HG03469 (cell line): Measurements from ENCODE around the gene UPF2.

Experiments used
- ATAC-seq: cut with Tn5 transposase; IDR thresholded peaks from one replicate; pipeline ENCODE4 v1.9.1; 2021; ENCODE audit warnings: mild to moderate bottlenecking, moderate library complexity, moderate number of reproducible peaks; ENCODE audit not compliant: unreplicated experiment

UPF2 gene

DNA sequence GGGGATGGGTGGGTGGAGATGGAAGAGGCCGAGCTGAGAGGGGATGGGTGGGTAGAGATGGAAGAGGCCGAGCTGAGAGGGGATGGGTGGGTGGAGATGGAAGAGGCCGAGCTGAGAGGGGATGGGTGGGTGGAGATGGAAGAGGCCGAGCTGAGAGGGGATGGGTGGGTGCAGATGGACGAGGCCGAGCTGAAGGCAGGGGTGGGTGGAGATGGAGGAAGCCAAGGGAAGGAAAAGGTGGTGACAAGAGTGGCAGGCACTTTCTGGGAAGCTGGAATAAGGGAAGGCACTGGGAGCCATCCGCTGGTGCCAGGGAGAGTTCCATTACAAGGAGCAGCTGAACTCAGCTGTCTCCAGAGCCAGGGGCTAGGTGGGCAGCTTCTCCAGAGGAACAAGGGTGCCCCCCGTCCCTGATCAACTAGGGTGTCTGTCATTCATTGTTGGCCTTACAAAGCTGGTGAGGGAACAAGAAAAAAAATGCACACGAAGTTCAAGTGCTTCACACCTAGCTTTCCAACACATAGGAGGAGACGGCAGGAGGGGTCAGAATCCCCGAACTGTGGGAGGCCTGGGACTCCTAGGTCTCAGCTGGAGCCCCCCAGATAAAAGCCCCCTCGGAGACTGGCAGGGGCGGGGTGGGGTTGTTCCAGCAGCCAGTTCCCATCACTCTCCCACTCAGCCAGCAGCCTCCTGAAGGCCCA is 157.0 kb downstream of the UPF2 start:
- no peak for ATAC-seq

DNA sequence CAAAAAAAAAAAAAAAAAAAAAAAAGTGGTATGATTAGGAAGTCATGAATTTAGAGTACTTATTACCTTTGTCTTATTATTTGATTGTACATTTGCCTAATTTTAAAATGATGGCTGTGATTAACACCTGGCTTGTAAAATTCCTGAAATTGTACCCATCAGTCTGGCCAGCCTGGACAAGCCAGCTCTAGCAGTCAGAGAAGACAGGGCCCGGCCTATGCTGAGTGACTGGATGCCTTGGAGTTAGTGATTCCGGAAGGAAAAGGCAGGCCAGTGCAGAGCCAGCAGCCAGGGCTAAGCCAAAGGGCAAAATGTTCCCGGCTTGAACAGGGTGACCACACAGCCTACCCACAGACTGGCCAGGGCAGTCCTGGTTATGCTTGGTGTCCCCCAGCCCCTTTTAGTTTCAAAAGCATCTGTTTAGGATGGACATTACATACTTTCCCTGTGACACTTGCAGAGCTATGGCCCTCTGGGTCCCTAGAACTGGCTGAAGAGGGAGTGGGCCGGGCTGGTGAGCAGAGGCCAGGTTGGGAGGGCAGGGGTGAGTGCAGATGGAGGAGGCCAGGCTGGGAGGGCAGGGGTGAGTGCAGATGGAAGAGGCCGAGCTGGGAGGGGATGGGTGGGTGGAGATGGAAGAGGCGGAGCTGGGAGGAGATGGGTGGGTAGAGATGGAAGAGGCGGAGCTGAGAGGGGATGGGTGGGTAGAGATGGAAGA is 157.7 kb downstream of the UPF2 start:
- no peak for ATAC-seq

DNA sequence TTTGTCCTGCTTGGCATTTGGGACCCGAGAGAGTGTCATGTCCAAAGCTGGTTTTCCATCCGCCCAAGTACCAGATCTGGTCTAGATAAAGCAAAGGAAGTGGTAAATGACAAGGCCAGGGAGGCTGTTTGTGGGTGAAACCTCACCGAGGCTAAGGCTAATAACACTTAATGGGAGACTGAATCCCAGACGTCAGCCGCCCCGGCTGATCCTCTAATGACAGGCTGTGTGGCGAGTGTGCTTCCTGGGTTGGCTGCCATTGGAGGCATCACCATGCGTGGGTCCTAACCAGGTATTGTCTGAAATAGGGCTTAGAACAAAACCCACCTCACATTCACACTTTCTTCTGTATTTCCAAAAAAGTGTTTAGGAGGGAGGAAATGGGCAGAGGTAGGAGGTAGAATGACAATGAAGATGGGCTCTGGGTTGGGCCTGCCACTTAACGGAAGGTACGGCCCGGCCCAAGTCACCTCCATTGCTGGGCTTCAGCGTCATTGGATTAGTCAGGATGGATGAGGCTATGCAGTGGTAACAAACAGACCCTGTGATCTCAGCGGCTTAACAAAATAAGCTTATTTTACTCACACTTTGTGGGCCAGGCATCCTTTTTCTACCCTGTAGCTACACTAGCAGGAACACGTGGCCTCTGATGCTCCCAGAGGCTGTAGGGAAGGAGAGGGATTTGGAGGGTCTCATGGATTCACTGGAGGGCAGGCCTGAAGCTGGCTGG is 159.8 kb downstream of the UPF2 start:
- no peak for ATAC-seq

DNA sequence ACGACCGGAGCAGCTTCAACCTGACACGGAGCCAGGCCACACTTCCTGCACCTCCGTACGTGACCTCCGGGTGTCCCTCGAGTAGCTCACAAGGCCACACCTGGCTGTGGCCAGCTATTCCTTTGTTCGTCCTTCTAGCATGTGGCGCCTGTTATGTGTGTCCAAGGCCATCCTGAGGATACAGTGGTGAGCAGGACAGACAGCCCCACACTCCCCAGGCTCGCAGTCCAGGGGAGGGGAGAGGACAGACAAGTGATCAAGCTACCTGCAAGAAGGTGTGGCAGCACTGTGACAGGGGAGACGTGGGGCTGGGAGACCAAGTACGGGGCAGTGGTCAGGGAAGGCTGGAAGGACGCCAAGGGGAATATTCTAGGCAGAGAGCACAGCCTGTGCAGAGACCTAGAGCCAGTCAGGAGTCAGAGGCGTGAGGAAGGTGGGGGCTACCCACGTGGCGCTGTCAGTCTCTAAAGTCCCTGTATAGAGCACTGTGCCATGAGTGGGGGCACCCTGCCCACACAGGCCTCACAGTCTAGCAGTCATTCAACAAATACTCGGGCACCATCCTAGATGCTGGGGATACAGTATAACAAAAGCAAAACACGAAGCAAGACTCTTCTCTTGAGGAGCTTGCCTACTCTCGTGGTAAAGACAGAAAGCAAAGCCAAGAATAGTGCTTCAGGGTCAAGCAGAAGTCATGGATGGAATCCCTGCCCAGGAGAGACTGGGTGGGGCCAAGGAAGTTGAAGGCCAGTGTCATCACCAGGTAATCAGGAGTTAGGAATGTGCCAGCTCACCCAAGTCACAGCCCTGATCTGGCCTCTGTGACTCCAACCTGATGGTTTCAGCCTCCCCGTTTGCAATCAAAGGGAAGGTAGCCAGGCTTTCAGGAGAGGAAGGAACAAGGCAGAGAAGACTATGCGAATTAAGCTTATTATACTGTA is 160.9 kb downstream of the UPF2 start:
- ATAC-seq, result no peak

DNA sequence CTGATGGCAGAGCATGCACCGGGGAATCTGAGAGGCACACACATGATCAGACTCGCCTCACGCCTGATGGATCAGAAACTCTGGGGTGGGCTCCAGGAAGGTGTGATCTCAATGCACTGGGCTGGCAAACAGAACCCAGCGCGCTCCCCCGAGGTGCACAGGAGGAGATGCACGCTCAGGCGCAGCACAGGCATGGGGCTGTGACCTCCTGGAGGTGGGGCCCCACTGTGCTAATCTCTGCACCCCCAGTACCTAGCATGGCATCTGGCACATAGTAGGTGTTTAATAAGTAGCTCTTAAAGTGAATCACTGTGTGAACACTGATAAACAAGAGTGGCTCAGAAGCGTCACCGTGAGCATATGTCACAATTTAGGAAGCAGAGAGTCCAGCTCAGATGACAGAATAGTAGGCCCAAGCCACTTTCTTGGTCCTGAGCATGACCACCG is 161.6 kb downstream of the UPF2 start:
- ATAC-seq, result no peak

DNA sequence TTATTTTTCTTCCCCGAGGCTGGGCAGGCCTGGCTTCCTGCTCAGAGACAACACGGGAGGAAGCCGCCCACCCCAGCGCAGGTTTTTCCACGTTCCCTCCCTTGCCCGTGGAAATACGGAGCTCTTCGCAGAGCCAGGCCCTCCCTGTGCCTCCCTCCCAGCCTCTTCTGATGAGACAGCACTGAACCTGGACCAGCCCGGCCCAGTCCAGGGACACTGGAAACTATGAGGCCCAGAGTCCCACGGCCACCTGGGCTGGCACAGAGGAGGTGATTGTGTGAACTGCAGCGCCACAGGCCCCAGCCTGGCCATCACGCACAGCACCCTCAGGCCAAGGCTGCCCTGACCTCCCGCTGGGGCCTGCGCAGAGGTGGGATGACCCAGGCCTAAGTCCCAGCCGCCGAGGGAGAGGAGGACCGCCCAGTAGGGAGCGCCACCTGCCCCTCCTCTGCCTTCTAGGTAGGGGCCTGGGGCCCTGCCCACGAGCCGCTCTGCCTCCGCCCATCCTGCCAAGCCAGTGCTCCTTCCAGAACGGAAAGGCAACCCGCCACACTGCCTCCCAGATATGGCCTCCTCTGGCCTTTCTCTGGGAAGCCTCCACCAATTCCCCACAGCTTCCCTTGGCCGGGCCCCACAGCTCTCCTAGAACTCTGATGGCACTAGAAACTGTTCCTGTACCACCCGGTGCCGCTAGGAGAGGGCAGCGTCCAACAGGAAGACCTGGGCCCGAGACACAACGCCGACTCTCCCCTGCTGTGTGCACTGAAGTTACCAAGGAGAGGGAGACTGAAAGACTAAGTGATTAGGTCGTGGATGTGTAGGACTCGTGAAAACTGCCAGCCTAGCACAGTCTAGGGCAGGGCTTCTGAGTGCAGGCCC is 162.2 kb downstream of the UPF2 start:
- no peak for ATAC-seq

DNA sequence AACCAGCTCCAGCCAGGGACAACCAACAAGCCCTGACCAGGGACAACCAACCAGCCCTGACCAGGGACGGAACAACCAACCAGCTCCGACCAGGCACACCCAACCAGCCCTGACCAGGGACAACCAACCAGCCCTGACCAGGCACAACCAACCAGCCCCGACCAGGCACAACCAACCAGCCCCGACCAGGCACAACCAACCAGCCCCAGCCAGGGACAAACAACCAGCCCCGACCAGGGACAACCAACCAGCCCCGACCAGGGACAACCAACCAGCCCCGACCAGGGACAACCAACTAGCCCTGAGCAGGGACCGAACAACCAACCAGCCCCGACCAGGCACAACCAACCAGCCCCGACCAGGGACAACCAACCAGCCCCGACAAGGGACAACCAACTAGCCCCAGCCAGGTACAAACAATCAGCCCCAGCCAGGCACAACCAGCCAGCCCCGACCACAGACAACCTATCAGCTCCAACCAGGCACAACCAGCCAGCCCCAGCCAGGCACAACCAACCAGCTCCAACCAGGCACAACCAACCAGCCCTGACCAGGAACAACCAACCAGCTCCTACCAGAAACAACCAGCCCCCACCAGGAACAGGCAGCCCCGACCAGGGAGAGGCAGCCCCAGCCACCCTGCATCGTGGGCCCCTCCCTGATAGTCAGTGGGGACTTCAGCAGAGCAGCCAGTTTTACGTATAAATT is 163.1 kb downstream of the UPF2 start:
- ATAC-seq, result no peak

DNA sequence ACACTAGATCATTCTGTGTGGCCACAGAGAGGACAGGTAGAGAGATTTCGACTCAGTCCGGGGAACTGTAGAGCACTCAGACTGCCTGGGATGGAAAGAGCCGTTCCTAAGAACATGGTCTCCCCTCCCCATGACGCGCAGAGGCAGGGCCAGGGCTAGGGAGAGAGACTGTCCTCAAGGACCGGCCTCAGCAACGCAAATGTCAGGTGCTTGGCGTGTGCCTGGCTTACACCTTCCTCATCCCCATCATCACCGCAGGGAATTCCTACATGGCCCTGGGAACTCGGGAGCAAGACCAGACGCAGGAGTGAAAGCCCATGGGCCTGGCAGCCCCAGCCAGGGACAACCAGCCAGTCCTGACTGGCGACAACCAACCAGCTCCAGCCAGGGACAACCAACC is 163.8 kb downstream of the UPF2 start:
- ATAC-seq, result no peak

DNA sequence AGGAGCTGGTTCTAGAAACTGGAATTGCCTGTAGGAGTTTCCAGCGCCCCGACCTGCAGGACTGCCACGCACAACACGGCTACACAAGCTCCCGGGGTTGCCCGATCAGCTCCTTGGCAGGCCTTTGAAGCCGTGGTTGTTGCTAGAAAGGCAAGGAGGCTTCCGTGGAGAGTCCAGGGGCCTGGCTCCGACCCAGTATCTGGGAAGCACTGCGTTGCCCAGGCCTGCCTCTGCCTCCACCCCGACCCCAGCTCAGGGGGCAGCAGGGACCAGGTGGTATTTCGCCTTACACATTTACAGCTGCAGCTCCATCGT is 165.1 kb downstream of the UPF2 start:
- no peak for ATAC-seq

DNA sequence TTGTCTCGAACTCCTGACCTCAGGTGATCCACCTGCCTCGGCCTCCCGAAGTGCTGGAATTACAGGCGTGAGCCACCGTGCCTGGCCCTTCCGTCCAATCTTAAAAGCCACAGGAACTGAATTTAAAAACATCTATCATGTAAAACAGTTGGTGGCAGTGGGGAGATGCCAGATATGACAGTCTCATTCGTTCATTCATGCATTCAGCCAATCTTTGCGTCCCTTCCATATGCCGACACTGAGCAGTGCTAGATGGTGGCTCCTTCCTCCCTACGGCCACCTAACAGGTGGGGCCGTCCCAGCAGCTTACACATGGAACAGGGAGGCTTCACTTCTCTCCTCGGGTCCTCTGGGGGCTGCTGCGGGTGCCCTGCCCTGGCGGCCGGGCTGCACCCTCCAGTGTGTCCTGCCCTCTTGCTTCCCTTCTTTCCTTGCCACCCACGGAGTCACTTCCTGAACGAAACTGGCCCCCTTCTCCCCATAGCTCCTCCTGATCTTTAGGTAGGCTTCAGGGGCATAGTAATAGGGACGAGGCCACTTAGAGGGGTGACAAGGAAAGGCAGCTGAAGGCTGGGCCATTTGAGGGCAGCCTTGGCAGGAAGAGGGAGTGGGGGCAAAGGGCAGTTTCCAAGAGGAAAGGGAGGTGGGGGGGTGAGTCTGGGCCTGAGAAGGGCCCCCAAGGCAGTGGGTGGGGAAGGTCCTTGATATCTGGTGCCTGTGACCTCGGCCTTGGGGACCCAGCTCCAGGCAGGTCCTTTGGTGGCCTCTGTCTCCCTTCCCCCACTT is 165.6 kb downstream of the UPF2 start:
- no peak for ATAC-seq

DNA sequence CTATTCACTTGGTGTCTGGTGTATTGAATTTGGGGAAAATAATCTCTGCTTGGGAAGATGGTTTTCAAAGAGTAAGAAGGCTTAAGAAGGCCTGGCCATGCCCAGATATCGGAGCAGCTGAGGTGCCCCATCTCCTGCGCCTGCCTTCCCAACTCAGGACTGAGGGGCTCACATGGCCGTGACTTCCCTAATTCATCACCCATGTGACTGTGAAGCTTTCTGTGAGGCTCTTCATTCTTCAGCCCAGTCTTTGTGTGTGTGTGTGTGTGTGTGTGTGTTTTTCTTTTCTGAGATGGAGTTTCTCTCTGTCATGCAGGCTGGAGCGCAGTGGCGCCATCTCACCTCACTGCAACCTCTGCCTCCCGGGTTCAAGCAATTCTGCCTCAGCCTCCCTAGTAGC is 166.3 kb downstream of the UPF2 start:
- no peak for ATAC-seq

DNA sequence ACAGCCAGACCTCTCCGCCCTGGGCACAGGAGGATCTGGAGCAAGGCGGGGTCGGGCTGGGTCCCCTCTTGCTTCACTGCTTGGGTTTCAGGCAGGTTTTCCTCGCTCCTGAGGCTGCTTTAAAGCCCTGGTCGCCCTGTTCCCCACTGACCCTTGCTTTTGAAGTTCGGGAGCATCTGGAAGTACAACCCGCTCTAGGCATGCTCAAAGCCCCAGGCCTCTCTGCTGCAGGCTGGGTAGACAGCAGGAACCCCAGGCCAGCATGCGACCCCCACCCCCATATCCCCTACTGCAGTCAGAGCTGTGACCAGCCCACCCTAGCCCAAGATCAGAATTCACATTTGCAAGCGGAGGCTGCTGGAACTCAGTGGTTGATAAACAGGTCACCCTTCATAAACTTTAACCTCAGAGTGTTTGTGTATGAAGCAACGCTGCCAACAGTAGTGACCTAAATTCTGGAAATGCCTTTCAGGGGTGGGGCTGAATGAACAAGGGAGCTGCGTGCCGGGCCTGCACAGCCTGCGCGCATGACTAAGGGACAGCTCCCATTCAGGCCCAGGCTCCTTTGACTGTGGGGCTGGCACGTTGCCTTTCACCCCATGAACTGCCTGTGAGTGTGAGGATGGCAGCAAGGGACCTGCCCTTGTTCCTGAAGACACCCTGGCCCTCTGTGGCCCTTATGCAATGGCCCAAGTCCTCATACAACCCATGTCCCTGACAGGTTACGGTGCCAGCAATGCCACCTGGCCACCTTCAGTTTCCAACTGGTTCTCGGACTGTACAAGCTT is 166.9 kb downstream of the UPF2 start:
- ATAC-seq, result no peak

DNA sequence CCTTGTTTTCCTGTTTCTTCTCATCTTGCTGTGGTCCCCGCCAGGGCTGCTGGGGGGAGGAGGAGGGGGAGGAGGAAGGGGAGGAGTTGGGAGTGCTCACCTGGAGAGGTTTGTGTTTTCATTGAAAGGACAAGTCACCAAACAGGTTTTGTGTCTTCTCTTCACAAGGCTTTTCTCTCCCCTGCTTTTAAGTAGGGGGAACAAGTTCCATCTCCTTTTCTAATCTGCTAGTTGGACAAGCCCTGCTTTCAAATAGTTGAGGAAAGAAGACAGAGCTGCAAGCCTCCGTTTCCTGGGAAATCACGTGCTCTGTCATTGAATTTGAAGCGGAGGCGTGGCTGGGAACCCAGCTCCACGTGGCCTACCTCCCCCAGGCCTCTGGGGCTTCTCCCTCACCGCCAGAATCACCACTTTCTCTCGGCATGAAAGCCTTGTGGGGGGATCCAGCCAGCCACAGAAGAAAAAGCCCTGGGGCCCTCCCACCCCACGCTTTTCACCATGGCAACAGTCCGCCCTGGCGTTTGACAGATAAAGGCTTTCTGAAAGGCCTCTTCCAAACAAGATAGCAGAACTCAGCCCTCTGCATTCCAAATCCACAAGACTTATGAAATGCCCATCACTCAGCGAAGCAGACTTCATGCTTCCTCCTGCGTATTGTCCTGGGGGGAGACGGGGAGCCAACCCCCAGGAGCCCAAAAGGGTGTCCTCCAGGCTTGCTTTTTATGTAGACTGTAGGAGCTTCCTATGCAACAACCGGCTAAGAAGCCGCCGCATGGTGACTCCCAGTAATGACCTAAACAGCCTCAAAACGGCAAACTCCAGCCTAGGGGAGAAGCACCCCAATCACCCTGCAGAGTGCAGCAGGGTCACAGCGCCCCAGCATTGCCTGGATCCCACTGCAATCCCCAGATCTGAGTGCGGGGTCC is 167.8 kb downstream of the UPF2 start:
- ATAC-seq, result no peak

DNA sequence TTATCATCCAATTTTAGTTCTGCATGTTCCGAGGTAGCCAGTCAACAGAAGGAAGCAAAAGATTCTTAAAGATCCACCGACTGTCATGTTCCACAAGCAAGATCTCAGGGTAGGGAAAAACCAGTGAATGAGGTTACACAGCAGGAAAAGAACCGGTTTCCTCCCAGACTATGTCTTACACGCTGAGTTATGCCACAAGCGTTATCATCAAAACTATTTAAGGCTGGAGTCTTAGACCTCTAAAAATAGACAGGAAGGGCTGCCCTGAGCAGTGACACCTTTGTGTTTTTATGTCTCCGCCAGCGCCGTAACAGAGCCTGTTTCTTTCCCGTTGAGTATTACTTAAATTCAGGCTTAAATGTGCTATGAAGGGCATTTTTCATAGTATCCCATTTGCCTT is 171.1 kb downstream of the UPF2 start:
- ATAC-seq, result no peak

DNA sequence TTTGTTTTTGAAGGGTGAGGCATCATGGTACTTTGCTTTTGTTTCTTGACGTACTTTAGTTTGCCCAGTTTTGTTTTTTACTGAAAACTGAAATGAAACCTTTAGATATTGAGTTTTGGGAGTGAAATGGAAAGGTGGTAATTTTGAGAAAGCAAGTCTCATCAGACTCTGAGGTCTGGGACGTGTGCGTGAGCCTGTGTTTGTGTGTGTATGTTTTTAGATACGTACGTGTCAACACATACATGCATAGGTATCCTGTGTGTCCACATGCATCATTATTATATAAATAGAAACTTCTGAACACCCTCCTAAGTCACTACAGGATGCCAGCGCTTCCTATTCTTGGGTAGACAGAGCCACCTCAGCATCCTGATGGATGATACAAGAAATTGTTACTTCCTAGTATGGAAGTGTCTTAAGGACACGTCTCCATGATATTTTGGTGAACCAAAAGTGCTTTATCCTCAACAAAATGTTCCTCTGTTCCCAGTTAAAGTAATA is 171.7 kb downstream of the UPF2 start:
- no peak for ATAC-seq

DNA sequence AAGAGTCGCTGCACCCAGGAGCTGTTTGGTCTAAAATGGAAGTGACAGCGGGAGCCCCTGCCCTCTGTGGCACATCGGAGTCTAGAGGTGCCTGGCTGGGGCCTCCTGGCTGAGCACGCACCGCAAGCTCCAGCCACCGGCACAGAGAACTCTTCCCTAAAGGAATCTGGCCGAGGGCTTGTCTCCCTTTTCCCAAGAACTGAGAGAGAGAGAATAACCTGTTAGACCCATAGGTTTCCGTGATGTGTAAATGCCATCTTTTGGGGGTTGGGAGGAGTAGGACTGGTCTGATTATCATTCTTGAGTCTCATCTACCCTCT is 172.2 kb downstream of the UPF2 start:
- no peak for ATAC-seq
